ENCODE data around the gene EHMT1. TPM values are rescaled to one million over a fixed set of nuclear protein-coding genes. Genes with fewer than 3 reads are reported as not detected.

Gene EHMT1
- total RNA-seq, 1 experiment from 2014 or later, result 112 TPM

GRCh38 chr9:137798901-137799629 is 180.3 kb downstream of the EHMT1 start:
- TF ChIP-seq, protein P1, sequence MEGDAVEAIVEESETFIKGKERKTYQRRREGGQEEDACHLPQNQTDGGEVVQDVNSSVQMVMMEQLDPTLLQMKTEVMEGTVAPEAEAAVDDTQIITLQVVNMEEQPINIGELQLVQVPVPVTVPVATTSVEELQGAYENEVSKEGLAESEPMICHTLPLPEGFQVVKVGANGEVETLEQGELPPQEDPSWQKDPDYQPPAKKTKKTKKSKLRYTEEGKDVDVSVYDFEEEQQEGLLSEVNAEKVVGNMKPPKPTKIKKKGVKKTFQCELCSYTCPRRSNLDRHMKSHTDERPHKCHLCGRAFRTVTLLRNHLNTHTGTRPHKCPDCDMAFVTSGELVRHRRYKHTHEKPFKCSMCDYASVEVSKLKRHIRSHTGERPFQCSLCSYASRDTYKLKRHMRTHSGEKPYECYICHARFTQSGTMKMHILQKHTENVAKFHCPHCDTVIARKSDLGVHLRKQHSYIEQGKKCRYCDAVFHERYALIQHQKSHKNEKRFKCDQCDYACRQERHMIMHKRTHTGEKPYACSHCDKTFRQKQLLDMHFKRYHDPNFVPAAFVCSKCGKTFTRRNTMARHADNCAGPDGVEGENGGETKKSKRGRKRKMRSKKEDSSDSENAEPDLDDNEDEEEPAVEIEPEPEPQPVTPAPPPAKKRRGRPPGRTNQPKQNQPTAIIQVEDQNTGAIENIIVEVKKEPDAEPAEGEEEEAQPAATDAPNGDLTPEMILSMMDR (conservative IDR thresholded peaks at IDR 0.05), result no peak
- no peak overlapping the region for H3K27ac ChIP-seq (ENCODE audit: insufficient read length, low read depth, low read length)
- peaks cover 54 to 91% (median 91%) of the 10 kb centered on the region in 3 experiments for H3K36me3 Mint-ChIP-seq (ENCODE audit: insufficient read depth in 1 of 3, low read depth in 3 of 3)

More at GRCh38 chr9:137798901-137799629, 180.3 kb downstream of the EHMT1 start:
- no peaks in the 10 kb centered on the region; the same call in 1 of the 2 replicates for H3K27me3 Mint-ChIP-seq (ENCODE audit: low read depth)
- no peak overlapping the region for H2AK5ac ChIP-seq (ENCODE audit: insufficient read length, low read length)
- no peak overlapping the region for H4K8ac ChIP-seq (replicated peaks; ENCODE audit: insufficient read length, low read depth, low read length)
- DNase-seq, result no peak
- H3K14ac ChIP-seq (ENCODE audit: insufficient read depth, low read length), result no peak overlapping the region
- H2AFZ ChIP-seq (ENCODE audit: low read length), result no peak overlapping the region
- H3K4me1 ChIP-seq (ENCODE audit: insufficient read depth, low read length), result no peaks in the 10 kb centered on the region
- H4K5ac ChIP-seq (ENCODE audit: insufficient read length, low read depth, low read length), result no peak overlapping the region
- H3K4me3 Mint-ChIP-seq, result no peak overlapping the region
- H2BK12ac ChIP-seq (ENCODE audit: insufficient read length, low read depth, low read length), result no peak overlapping the region
- no peak overlapping the region for H3K4me2 ChIP-seq (ENCODE audit: insufficient read depth, insufficient read length, low read length)
- no peaks in the 10 kb centered on the region for H3K79me1 ChIP-seq (ENCODE audit: insufficient read depth, low read depth, low read length, poor library complexity, severe bottlenecking)
- no CpG with 5 or more reads among the region's 21 CpGs for WGBS (ENCODE audit: extremely low coverage, insufficient read length, low lambda C conversion rate)
- H3K27ac Mint-ChIP-seq, result peak overlapping the region in 1 of 3 experiments; percentile 85; a peak in 1 of 7 replicates
- no peak overlapping the region for H2BK5ac ChIP-seq (ENCODE audit: insufficient read length, low read length)
- no peak overlapping the region for H3K56ac ChIP-seq (ENCODE audit: insufficient read length, low read depth, low read length)
- no peaks in the 10 kb centered on the region for H3K9me3 ChIP-seq (ENCODE audit: control insufficient read depth, low read depth, low read length)
- no peaks in the 10 kb centered on the region; a peak in 1 of 5 replicates for H3K9me3 Mint-ChIP-seq
- H4K91ac ChIP-seq (ENCODE audit: insufficient read length, low read depth, low read length), result no peak overlapping the region
- no peaks in the 10 kb centered on the region for H3K23me2 ChIP-seq (ENCODE audit: insufficient read length, low read depth, low read length, poor library complexity, severe bottlenecking)
- no peaks in the 10 kb centered on the region for H3K79me2 ChIP-seq (ENCODE audit: insufficient read depth, low read length)
- H4K20me1 ChIP-seq (ENCODE audit: control insufficient read depth, insufficient read depth, insufficient read length), result peaks cover 2% of the 10 kb centered on the region
- no peak overlapping the region for H3K9ac ChIP-seq (ENCODE audit: extremely low read depth, insufficient read length, low read length)
- H2BK120ac ChIP-seq (ENCODE audit: low read depth, low read length, poor library complexity, severe bottlenecking), result no peak overlapping the region
- H3K4ac ChIP-seq (ENCODE audit: low read depth, low read length), result no peak overlapping the region
- no peaks in the 10 kb centered on the region for H3K27me3 ChIP-seq (ENCODE audit: insufficient read depth, low read length)
- H3K4me1 Mint-ChIP-seq, result no peaks in the 10 kb centered on the region
- no peak overlapping the region for H3T11ph ChIP-seq (ENCODE audit: low read length)
- H2BK15ac ChIP-seq (ENCODE audit: low read depth, low read length), result no peak overlapping the region
- H3K23ac ChIP-seq (ENCODE audit: insufficient read length, low read depth, low read length), result no peak overlapping the region
- H2BK20ac ChIP-seq (ENCODE audit: low read depth, low read length, poor library complexity, severe bottlenecking), result no peak overlapping the region
- H3K18ac ChIP-seq (ENCODE audit: insufficient read length, low read depth, low read length), result no peak overlapping the region

Data from H9 (cell line).